ENCODE data around the gene INTS1.
A peak's percentile ranks its signal among the peaks of the same experiment; 100 is the strongest.
"Not testable (repeated sequence)": the region's sequence is repeated elsewhere in the genome, so short reads cannot be mapped to it uniquely, and the experiment has no call there.

INTS1 gene

GRCh38 chr7:1444925-1445322 lies 59.3 kb downstream of the INTS1 start:
- DNase-seq = no peak

GRCh38 chr7:1444214-1444924 lies 59.8 kb downstream of the INTS1 start:
- DNase-seq = no peak

- DNase-seq = not testable (repeated sequence)
Measured at GRCh38 chr7:1443587-1444200, 60.5 kb downstream of the INTS1 start.

GRCh38 chr7:1442355-1443124 lies 61.6 kb downstream of the INTS1 start:
- DNase-seq = no peak

- no peak for DNase-seq
Measured at GRCh38 chr7:1441615-1442354, 62.4 kb downstream of the INTS1 start.

GRCh38 chr7:1440620-1441019 lies 63.6 kb downstream of the INTS1 start:
- no peak for DNase-seq

GRCh38 chr7:1439373-1440363 lies 64.5 kb downstream of the INTS1 start:
- no peak for DNase-seq

- DNase-seq = no peak
Measured at GRCh38 chr7:1438821-1439220, 65.4 kb downstream of the INTS1 start.

GRCh38 chr7:1438208-1438607 lies 66.0 kb downstream of the INTS1 start:
- no peak for DNase-seq

- no peak for DNase-seq
Measured at GRCh38 chr7:1437155-1437880, 66.9 kb downstream of the INTS1 start.

- DNase-seq = no peak
Measured at GRCh38 chr7:1436608-1437007, 67.6 kb downstream of the INTS1 start.

- DNase-seq = no peak
Measured at GRCh38 chr7:1434891-1435670, 69.1 kb downstream of the INTS1 start.

GRCh38 chr7:1434165-1434718 lies 69.9 kb downstream of the INTS1 start:
- no peak for DNase-seq

- no peak for DNase-seq
Measured at GRCh38 chr7:1433128-1433920, 70.9 kb downstream of the INTS1 start.

GRCh38 chr7:1432411-1433082 lies 71.6 kb downstream of the INTS1 start:
- peak; percentile 62 for DNase-seq

- no peak for DNase-seq
Measured at GRCh38 chr7:1431634-1432380, 72.4 kb downstream of the INTS1 start.

GRCh38 chr7:1431226-1431625 lies 73.0 kb downstream of the INTS1 start:
- DNase-seq = no peak

Data from central memory CD4-positive, alpha-beta T cell (primary cell).